ENCODE data around the gene CDK17. TPM values are rescaled to one million over a fixed set of nuclear protein-coding genes. Genes with fewer than 3 reads are reported as not detected.

The CDK17 gene
- polyA plus RNA-seq, 1 of the 3 experiments (the other 2 are of a cell fraction), result 11.7 TPM

GRCh38 chr12:96239711-96240635 is 160.3 kb downstream of the CDK17 start:
- H3K27me3 ChIP-seq (ENCODE audit: insufficient read depth), result no peaks in the 10 kb centered on the region
- H3K4me3 ChIP-seq (ENCODE audit: low read depth in 2 of 2, low read length in 1 of 2), result peak overlapping the region in 1 of 2 experiments; percentile 10; a peak in 1 of 4 replicates
- peaks cover 4 to 14% of the 10 kb centered on the region in 2 experiments for H3K36me3 ChIP-seq (replicated peaks in 1 of 2; ENCODE audit: control insufficient read depth in 1 of 2, insufficient read depth in 2 of 2, low read length in 1 of 2)
- no peaks in the 10 kb centered on the region for H3K9me3 ChIP-seq
- H3K9ac ChIP-seq, result no peak overlapping the region
- 35% methylated on average over 12 of the region's 18 CpGs for WGBS (ENCODE audit: low lambda C conversion rate)
- ChIA-PET CTCF (interaction anchor here (0.7 to 4.7 kb wide), 9 partner anchors 10 to 277 kb away, joined by 3 to 33 read pairs (median 4); partner anchors contain the start of genes CDK17 and CFAP54), POLR2A (interaction anchor here (0.6 to 1.7 kb wide), 4 partner anchors 75 to 250 kb away, joined by 3 to 18 read pairs (median 3); partner anchors contain the start of gene CDK17)
- H3F3A ChIP-seq (replicated peaks; ENCODE audit: insufficient read depth), result peaks cover 22% of the 10 kb centered on the region
- peak overlapping the region; percentile 58 for H3K4me2 ChIP-seq
- peaks cover 33 to 57% of the 10 kb centered on the region in 2 experiments for H3K4me1 ChIP-seq (ENCODE audit: control insufficient read depth in 1 of 2, insufficient read depth in 2 of 2, low read depth in 1 of 2, low read length in 1 of 2)
- H3K27ac ChIP-seq (ENCODE audit: low read depth in 2 of 2, low read length in 1 of 2), result peak overlapping the region; percentile 53 to 95; a peak in 3 of 4 replicates
- peaks cover 88% of the 10 kb centered on the region for H4K20me1 ChIP-seq (ENCODE audit: insufficient read depth)
- no peaks in the 10 kb centered on the region for H3K9me2 ChIP-seq
- peak; percentile 91 for DNase-seq
- H3K79me2 ChIP-seq (ENCODE audit: insufficient read depth), result peaks cover 91% of the 10 kb centered on the region
- no peak overlapping the region for H2AFZ ChIP-seq (ENCODE audit: low read depth)
- TF ChIP-seq FOSL2 (IDR thresholded peaks at IDR 0.05; ENCODE audit: borderline replicate concordance, low read depth), result no peak
- TF ChIP-seq FOXJ3 (CRISPR knock-in tag; IDR thresholded peaks at IDR 0.05), result peak; percentile 80
- TF ChIP-seq POLR2AphosphoS5 (IDR thresholded peaks at IDR 0.05; ENCODE audit: low read depth, low read length), result peak; percentile 28
- no peak for TF ChIP-seq USF2 (IDR thresholded peaks at IDR 0.05; ENCODE audit: borderline replicate concordance, low read depth, low read length)
- TF ChIP-seq GABPA (IDR thresholded peaks at IDR 0.05; ENCODE audit: low read depth), result no peak
- TF ChIP-seq MEF2A (IDR thresholded peaks at IDR 0.05; ENCODE audit: borderline replicate concordance, low read depth), result no peak
- no peak for TF ChIP-seq JUND (IDR thresholded peaks at IDR 0.05)
- TF ChIP-seq IRF3 (IDR thresholded peaks at IDR 0.05; ENCODE audit: low read depth, low read length), result no peak
- TF ChIP-seq CTCF (IDR thresholded peaks at IDR 0.05), result no peak
- TF ChIP-seq MAX (IDR thresholded peaks at IDR 0.05; ENCODE audit: low read depth), result no peak
- no peak for TF ChIP-seq USF1 (IDR thresholded peaks at IDR 0.05; ENCODE audit: borderline replicate concordance, low read depth)
- peak; percentile 69 for TF ChIP-seq PBX3 (IDR thresholded peaks at IDR 0.05)
- no peak for TF ChIP-seq RFX5 (IDR thresholded peaks at IDR 0.05; ENCODE audit: low read length)
- TF ChIP-seq NRF1 (IDR thresholded peaks at IDR 0.05; ENCODE audit: low read depth, low read length), result no peak
- TF ChIP-seq ZBTB33 (IDR thresholded peaks at IDR 0.05; ENCODE audit: borderline replicate concordance, low read depth), result no peak
- TF ChIP-seq EP300 (IDR thresholded peaks at IDR 0.05; ENCODE audit: borderline replicate concordance in 1 of 2, low read depth in 1 of 2, low read length in 1 of 2), result peak in 1 of 2 experiments; percentile 85; a peak in 3 of 4 replicates
- no peak; the same call in none of the 2 replicates for TF ChIP-seq RAD21 (IDR thresholded peaks at IDR 0.05; ENCODE audit: low read length)
- no peak; the same call in none of the 2 replicates for TF ChIP-seq RCOR1 (IDR thresholded peaks at IDR 0.05; ENCODE audit: low read length)
- TF ChIP-seq SIN3A (IDR thresholded peaks at IDR 0.05; ENCODE audit: borderline replicate concordance, low read depth, low read length), result no peak
- TF ChIP-seq FOXM1 (IDR thresholded peaks at IDR 0.05; ENCODE audit: low read depth), result no peak
- no peak for TF ChIP-seq RXRA (IDR thresholded peaks at IDR 0.05; ENCODE audit: borderline replicate concordance, low read depth)
- TF ChIP-seq CHD2 (IDR thresholded peaks at IDR 0.05; ENCODE audit: low read length, partially characterized antibody), result peak; percentile 81
- TF ChIP-seq YY1 (IDR thresholded peaks at IDR 0.05; ENCODE audit: low read depth), result no peak
- TF ChIP-seq TEAD4 (IDR thresholded peaks at IDR 0.05; ENCODE audit: borderline replicate concordance, insufficient read depth), result no peak
